ENCODE results near the gene MAB21L4.

The MAB21L4 gene

DNA sequence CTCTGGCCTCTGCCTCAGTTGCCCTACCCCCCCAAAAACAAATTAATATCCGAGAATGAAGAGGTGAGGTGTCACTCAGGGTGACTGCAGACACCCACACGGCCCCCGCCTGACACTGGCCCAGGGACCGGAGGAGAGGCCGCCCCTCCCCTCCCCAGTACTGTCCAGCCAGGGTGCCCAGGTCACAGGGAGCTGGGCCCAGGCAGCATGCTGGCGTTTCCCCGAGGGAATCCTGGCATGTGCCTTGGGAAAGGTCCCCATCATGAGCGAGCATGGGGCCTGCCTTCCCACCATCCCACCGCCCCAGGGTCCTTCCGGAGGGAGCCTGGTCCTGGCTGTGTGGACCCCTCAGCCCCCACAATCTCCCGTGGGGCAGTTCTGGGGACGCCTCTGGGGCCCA is 3.0 kb downstream of the MAB21L4 start:
- DNase-seq, result no peak

DNA sequence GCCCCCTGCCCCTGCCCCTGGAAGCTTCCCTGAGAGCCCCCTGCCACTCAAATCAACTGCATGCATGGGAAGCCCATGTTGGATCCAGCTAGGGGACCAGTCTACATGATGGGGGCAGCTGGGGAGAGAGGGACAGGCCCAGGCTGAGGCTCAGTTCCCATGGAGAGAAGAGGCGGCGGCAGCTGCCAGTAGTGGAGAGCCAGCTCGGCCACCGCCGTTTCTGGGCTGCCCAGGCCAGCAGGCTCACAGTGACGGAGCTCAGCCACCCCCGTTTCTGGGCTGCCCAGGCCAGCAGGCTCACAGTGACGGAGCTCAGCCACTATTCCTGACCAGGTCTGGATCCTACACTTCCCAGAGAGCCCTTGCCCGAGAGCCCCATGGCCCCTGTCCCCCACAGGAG is 3.6 kb downstream of the MAB21L4 start:
- no peak for DNase-seq

DNA sequence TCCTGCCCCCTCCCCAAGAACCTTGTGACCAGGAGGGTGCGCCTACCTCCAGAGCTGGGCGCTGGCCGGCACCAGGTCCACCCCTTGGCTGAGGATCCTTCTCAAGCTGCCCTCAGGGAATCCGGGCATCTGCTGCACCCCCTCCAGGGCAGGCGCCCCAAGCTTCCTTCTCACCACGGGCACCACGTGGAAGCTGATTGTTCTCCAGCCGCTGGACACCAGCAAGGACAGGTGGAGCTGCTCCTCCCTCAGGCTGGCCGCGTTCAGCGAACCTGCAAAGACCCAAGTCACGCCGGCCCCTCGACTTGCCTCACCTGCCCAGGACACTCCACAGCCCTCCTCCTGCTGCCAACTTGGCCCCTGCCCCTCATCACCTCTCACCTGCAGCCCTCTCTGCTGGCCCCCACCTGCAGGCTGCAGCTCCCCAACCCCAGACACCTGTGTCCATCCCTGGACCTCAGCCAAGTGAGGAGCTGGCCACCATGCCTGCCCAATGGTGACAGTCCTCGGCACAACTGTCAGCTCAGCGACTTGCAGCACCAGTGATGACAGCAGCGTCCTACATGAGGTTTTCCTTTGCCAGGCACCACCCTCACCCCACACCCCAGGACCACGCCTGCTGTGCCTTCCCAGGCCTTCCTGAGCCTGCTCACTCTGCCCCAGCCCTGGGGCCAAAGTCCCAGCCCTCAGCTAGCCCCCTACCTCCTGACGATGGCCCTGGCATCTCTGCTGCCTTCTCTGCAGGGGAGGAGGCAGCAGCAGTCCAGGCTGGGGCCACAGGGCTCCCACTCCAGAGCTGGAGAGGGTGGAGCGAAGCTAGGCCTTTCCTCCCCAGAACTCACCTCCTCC is 4.2 kb downstream of the MAB21L4 start:
- DNase-seq, result no peak

DNA sequence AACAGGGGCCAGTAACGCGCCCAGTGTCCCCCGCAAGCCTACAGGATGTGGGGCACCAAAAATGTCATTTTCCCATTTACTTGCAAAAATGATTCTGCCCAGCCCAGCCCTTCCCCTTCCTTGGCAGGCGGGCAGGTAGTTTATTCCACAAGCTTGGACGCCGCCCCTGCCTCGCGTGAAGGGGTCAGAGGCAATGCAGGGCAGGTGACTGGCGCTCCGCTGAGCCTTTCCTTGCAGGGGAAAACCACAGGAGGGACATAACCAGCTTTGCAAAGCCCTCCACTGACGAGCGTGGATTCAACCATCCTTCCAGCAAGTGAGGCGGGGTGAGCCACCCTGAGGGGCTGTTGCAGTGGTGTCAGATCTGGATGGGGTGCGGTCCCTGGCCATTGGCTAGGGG is 5.3 kb downstream of the MAB21L4 start:
- no peak for DNase-seq

DNA sequence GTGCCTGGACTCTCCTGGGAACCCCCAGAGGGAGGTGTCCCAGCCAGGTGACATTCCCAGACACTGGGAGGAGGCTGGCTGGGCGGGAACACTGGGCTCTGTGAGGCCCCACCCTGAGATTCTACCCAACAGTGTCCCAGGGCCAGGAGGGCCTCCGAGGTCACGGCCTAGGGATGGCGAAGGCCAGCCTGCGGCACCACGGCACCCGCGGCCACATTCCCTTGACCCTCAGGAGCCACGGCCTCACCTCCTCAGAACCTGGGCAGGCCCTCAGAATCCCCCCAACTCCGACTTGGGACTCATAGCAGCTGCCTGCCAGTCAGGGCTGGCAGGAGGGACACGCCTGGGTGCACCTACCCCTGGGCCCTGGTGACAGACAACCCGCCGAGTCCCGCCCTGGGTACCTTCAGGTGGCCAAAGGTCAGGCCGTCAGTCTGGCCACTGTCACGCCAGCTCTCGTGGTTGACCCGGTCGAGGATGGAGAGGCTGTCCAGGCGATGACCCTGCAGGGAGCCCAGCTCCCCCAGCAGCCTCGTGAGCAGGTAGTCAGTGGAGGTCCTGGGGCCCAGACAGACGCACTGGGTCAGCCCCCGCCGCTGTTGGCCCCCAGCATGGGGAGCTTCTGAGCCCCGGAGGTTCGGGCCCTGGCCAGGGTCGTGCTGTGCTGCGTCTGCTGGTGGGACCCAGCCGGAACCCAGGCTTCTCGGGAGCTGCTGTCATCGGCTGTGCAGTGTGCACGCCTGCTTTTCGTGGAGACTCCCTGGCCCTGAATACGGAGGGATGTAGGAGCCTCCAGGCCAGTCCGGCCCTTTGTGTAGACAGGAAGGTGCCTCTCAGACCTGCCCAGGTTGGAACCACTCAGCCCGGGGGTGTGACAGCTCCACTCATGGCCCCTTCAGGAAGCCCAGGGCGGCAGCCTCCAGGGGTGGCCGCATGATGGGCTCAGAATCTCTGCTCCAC is 6.1 kb downstream of the MAB21L4 start:
- no peak for DNase-seq

DNA sequence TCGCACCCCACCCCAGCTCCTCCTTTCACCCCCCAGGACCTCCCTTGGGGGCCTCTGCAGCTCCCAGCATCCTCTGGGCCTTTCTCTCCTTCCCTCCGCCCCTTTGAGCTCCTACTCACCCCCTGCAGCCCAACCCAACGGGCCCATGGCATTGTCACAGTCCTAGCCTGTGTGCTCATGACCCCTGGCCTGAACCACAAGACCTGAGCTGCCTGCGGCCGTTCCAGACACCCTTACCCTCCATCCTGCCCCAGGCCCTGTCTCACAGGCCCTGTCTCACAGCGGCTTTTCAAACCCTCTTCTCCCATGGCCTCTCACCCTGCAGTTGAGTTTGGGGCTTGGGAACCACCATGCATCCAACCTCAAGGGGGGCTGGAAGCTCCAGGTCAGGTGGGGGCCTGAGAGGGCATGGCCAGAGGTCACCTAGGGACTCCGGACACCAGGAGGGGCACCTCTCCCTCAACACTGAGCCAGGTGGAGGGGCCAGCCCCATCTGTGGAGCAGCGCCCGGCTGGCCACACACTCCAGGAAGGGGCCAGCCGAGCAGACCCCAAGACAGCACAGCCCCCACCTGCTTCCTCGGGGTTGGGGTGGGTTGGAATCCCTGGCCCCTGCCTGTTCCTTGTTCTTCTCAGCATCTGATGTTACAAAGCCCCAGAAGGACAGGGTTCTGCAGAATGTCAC is 6.9 kb downstream of the MAB21L4 start:
- no peak for DNase-seq

DNA sequence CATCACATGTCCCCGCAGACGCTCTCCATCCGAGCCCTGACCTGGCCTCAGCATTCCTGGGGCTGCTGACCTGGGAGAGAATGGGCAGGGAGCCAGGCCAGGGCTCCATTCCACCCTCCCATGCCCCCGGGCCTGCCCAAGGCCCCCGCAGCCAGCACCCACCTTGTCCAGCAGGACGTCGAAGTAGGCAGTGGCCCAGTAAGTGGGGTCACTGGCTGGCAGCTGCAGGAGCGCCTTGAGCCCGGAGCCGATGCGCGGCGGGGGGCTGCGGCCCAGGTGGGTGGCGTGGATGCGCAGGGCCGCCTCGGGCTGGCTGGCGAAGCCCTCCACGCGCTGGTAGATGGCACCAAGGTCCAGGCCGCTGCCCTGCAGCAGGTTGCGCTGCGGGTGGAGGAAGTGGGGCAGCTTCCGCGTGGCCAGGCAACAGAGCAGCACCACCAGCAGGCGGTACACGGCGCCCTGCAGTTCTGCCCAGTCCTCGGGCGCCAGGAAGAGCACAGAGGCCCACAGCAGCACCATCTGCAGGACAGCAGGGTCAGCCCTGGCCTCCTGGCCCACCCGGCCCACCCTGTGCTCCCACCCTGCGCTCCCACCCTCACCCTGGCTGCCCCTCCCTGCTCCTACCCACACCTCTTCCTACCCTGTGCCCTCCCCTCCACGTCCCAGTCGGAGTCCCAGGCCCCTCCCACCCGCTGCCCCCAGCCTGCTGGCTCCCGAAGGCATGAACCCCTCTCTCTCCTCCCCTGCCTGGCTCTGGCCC is 7.6 kb downstream of the MAB21L4 start:
- no peak for DNase-seq

DNA sequence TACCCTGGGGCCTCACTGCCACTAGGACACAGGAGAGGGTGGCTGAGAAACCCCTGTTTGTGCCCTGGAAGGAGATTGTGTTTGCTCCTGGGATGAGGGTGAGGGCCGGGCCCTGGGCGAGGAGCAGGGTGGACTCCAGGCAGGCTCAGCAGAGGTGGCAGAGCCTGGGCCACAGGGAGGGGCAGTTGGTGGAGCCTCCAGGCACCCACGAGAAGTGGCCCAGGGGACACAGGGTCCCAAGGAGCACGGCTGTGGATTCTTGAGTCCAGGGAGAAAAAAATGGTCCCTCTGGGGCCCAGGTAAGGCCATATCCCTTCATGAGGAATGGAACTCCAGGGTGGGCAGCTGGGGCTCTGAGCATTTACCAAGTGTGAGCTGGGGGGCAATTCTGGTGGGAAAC is 8.3 kb downstream of the MAB21L4 start:
- DNase-seq, result no peak

DNA sequence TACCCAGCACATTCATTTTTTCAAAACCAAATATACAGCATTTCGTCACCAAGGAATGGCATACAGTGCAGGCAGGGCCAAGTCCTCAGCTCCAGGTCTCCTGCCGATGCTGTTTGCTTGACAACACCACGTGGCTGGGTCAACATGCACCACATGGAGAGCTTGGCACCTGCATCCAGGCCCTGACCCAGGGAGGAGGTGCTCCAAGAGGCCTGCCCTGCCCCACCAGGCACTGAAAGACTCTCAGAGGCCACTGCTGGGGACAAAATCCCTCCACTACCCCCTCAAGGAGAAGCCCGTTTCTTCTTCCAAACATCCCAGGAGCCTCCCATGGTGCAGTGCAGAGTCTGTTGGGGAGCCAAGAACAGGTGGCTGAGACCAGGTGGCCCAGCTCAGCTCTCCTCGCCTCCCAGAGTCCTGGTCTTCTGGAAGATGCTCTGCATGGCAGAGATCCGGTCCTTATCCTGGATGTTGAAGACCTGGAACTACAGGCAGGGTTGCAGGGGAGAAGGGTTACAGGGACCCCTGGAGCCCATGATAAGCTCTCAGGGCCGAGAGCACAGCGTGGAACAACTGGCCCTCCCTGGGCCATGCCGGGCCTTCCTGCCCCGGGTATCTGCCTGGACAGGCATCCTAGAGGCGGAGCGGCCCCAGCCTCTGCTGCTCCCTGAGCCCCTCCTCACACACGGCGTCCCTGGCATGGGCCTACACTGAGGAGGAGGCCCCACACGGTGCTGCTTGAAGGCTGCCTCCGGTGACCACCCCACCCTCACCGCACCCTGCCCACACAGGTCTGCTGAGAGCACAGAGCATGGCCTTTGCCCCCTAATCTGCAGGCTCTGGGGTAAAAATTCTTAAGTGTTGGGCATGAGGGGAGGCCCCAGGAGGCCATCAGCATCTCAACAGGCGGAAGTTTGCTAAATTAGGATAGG is 9.0 kb downstream of the MAB21L4 start:
- no peak for DNase-seq

DNA sequence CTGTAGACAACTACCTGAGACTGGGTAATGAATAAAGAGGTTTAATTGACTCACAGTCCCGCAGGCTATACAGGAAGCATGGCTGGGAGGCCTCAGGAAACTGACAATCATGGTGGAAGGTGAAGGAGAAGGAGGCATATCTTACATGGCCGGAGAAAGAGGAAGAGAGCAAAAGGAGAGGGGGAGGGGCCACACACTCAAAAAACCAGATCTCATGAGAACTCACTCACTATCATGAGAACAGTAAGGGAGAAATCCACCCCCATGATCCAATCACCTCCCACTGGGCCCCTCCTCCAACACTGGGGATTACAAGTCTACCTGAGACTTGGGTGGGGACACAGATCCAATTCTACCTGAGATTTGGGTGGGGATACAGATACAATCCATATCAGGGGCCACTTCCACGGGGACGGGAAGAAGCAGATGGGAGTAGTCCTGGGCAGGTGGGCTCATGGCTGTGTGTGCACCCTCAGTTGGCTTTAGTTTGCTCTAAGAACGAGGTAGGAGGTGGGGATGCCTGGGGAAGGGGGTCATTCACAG is 9.9 kb downstream of the MAB21L4 start:
- DNase-seq, result no peak

DNA sequence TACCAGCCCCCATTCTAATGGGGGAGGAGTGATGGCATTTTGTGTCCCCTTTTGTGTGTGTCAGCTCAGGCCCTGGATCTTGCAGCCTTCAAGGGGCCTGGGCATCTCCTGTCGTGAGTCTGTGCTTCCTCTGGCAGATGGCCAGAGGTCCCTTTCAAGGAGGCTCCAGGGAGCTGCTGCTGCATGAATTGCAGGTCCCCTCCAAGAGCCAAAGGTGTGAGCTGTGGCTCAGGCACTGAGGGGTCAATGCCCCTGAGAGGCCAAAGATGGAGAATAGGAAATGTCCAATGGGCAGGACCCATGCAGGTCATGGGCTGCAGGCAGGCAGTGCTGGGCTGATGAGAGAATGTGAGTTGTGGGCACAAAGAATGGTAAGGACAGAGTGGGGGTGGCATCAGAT is 10.4 kb downstream of the MAB21L4 start:
- no peak for DNase-seq

DNA sequence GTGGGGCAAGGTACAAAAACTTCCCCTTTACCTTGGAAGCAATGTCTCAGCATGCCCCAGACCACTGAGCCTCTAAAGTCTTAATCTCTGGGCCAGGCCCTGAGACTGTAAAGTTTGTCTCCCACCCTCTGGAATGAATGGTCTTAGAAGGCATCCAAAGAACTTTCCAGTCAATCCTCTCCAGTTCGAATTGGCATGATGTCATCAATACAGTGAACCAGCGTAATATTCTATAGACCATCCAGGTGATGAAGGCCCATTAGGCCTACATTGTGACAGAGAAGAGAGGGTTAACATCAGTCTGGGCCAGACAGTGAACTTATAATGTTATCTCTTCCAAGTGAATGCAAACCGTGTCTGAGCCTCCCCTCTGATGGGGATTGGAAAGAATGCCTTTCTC is 11.2 kb downstream of the MAB21L4 start:
- no peak for DNase-seq

DNA sequence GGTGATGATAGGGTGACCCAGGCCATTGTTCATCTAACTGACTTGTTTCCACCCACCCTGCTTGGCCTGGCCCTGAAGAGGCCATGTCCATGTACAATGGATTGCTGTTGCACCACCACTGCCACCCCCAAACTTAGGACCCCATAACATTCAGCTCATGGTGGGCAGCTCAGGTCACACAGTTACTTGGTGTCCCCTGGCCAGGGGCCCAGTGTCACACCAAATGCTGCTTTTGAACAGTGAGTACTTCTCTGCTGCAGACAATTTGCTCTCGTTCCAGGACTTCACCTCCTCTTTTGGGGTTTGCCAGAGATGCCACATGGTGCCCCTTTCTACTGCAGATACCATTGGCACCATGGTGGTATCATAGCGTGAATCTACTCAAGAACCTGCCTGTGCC is 11.7 kb downstream of the MAB21L4 start:
- DNase-seq, result no peak

DNA sequence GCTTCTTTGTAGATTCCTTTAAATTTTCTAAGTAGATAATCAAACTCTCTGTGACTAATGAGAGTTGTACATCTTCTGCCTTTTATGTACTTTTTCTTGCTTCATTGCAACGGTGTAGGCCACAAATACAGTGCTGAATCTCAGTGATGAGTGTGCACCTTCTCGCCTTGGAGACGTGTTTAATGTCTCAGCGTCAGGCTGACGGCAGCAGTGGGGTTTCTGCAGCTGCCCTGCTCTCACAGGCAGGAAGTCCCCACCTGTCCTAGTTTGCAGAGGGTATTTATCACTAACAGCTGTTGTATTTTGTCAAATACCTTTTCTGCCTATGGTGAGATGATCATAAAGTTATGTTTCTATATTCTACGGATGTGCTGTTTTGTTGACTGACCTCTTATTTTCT is 14.0 kb downstream of the MAB21L4 start:
- peak; percentile 2 for DNase-seq

DNA sequence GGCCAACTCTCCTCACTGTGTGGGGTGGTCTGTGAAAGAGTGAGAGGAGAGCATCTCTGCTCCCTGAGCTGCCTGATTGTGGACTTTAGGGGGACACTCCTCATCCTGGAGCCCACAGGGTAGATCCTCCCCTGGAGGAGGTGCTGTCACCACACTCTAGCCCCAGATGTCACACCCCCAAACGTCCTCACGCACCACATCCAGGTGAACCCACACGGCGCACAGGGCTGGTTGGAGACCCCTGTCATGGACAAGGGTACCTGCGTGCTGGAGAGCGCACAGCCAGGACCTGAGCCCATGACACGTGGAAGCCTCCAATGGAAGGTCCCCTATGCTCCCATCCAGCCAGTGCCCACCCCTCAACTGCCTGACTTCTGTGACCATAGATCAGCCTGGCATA is 16.9 kb downstream of the MAB21L4 start:
- DNase-seq, result no peak

DNA sequence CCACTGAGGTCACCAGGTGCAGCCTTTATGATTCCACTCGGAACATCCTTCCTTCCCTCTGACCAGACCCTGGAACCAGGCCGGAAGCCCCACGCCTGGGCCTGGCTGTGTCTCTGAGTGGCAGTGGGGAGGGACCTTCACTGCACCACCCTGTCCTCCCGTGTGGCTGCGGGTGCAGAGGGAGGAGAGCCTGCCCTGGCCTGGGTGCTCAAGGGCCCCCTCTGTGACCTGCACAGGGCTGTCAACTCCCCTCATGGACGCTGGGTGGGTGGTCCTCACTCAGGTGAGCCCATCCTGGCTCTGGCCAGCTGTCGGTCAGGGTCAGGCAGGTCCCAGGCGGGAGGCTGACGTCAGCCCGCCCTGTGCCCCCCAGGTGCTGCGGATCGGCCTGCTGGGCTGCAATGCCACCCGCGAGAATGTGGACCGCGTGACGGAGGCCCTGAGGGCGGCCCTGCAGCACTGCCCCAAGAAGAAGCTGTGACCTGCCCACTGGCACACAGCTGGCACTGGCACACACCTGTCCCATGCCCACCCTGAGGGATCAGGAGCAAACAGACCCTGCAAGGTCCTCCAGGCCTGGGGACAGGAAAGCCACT is 17.5 kb downstream of the MAB21L4 start:
- no peak for DNase-seq

DNA sequence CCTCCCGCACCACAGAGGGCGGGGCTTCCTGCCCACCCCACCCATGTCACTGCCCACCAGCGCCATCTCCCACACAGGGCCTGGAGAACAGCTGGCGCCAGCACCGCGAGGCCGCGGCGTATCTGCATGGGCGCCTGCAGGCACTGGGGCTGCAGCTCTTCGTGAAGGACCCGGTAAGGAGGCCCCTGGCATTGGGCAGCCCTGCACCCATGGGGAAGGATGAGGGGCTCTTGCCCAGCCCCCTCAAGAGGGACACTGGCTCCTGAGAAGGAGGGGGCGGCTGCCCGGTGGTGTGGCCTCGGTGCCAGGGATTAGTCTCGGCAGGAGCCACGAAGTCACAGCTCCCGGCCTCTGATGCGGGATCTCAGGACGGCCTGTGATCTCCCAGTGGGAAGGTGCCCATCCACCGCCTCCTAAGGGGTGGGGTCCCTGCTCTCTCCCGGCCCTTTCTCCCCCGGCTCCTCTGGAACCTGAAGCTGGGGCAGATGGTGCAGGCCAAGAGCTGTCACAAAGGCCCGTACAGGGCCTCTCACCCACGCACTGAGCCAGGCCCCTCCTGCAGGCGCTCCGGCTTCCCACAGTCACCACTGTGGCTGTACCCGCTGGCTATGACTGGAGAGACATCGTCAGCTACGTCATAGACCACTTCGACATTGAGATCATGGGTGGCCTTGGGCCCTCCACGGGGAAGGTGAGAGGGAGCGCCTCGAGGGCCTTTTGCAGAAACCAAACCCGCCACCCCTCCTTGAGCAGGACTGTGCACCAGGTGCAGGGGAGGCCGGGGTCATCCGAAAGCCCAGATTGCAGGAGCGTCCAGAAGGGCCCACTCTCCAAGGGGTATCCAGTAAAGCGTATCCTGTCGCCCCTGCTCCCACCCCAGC is 18.3 kb downstream of the MAB21L4 start:
- DNase-seq, result no peak

DNA sequence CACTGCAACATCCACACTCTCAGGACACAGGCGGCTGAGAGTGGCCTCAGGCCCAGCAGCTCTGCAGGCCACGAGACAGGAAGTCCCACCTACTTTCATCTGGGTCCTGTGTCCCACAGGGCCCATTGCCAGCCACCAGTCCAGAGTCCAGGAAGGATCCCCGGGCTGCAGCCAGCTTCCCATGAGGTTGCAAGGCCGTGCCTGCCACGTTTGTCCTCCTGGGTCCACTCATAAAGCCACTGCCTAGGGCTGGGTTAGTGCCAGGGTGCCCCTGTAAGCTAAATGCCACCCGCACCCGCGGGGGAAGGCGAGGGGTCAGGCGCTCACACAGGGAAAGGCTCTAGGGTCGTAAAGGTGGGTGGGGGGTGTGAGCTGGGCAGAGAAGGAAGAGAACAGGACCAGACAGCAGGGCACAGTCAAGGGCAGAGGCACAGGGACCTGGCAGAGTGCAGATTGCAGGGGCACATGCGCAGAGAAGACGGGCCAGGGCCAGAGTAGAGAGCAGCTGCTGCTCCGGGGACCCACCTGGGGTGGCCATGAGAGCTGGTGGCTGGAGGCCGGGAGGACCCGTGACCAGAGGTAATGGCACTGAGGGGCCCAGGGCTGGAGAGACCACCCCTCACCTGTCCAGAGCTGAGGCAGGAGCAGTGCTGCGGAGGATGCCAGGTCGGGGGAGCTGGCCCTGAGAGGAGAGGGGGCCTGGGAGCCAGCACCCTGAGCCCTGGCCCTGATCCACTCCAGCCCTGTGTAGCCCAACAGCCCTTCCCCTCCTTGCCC is 19.3 kb downstream of the MAB21L4 start:
- no peak for DNase-seq

DNA sequence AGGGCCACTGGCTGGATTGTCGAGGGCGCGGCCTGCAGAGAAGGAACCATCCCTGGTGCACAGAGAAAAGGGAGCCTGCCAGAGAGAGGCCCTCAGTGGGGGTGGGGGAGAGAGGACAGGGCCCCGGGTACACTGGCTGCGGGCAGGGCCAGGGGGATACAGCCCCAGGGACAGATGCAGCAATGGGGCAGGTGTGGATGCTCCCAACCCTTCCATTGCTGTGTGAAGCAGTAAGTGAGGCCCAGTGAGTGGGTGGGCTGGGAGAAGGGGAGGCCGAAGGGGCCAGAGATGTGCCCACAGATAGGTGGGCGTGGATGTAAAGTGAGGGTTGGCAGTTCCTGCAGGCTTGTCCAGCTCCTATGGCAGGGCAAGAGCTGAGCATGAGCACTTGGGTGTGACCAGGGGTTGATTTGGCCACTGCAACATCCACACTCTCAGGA is 19.9 kb downstream of the MAB21L4 start:
- no peak for DNase-seq
